Mononuclear cell (primary cell): Measurements from ENCODE around the gene GPATCH2L. TPM values are rescaled to one million over a fixed set of nuclear protein-coding genes. Genes with fewer than 3 reads are reported as not detected.
A peak's percentile ranks its signal among the peaks of the same experiment; 100 is the strongest.

Source experiments
- H3K27me3 ChIP-seq: 2 replicates; pipeline ENCODE4 v1.6.0; 2011; ENCODE audit warnings: low read length, control low read depth; ENCODE audit not compliant: insufficient read depth
- H3K4me1 ChIP-seq: 2 replicates; pipeline ENCODE4 v1.5.1; 2011; ENCODE audit warnings: mild to moderate bottlenecking, low read length, control low read depth; ENCODE audit not compliant: insufficient read depth
- H3K4me3 ChIP-seq: 2 replicates; pipeline ENCODE4 v1.5.1; 2011; ENCODE audit warnings: mild to moderate bottlenecking, low read length, moderate library complexity
- H3K9me3 ChIP-seq: 2 replicates; pipeline ENCODE4 v1.5.1; 2011; ENCODE audit warnings: low read depth, mild to moderate bottlenecking, control low read depth, low read length
- total RNA-seq: library from RNA; depleted of rRNA; stranded (reverse); fragments of >200 nt; gene quantifications from one replicate; pipeline ENCODE4 v1.2.3, GENCODE V29; 2012

Gene GPATCH2L
- 128 TPM for total RNA-seq

GRCh38 chr14:76151398-76152332, at the start of gene GPATCH2L:
Gene GPATCH2L, plus strand, starts transcription at chr14:76151922. Its CDS starts 2,442 bp downstream, at chr14:76154364.
- H3K4me3 ChIP-seq = peak within 1 kb of the TSS; percentile 89
- no peaks in the 10 kb centered on the region for H3K9me3 ChIP-seq
- H3K4me1 ChIP-seq = peaks cover 44% of the 10 kb centered on the region
- H3K27me3 ChIP-seq = no peaks in the 10 kb centered on the region

DNA sequence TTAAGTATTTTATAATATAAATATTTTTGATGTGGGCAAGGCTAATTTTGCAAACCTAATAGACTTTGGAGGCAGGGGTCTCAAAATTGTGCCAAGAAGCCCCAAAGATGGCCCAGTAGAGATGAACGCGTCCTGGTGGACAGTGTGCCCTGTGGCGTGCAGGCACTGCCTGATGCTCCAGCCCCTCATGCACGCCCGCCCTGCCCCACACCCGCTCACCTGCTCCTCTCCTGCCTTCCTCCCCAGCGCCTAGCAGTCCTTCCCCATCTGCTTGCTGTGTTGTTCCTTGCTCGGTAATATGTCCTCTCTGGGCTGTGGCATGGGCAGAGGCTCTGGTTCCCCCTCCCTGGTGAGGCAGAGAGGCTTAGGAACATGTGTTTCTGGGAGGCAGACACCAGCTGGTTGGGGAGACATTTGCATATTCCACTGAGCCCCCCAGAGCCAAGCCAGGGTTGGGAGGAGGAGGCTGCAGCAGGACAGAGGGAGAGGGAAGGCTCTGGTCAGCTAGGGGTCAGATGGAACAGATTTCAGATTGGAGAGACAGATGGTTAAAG, 46.8 kb upstream of the GPATCH2L start:
- Histone ChIP-seq H3K9me3 (no peaks in the 10 kb centered on the region), H3K4me1 (no peaks in the 10 kb centered on the region), H3K27me3 (no peaks in the 10 kb centered on the region), H3K4me3 (no peak overlapping the region)

- no peaks in the 10 kb centered on the region for H3K9me3 ChIP-seq
- no peaks in the 10 kb centered on the region for H3K4me1 ChIP-seq
Observed at GRCh38 chr14:76106188-76106587, 45.5 kb upstream of the GPATCH2L start.

DNA sequence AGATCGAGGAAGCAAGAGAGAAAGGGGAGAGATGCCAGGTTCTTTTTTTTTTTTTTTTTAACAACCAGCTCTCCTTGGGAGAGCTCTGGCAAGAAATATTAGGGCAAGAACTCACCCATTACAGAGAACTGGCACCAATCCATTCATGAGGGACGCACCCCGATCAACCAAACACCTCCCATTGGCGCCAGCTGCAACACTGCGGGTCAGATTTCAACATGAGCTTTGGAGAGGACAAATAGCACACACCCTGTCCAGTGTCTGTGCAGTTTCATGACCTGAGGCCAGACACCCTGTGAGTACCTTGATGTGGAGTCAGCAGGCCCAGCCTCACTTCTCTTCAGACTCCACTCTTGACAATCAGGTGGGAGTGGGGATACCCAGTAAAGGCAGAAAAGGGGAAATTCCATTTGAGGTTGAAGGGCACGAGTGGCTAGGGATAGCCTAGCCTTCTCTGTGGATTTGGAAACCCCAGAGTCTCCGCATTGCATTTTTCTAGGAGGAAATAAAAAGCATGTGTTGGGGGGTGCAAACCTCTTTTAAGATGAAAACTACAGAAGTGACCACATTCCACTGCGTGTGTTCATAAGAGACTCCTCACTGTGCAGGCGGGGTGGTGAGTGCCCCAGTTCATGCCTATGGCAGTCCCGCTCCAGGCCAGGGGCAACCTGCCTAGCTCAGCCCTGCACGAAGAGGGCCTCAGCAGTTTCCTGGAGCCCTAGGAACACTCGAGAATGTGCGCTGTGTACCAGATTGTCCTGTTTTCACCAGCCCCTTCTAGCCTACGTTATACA, 42.4 kb upstream of the GPATCH2L start:
- Histone ChIP-seq H3K4me1 (no peaks in the 10 kb centered on the region), H3K27me3 (no peaks in the 10 kb centered on the region), H3K9me3 (no peaks in the 10 kb centered on the region), H3K4me3 (no peak overlapping the region)

More at GRCh38 chr14:76106188-76106587, 45.5 kb upstream of the GPATCH2L start:
- Histone ChIP-seq H3K4me3 (no peak overlapping the region), H3K27me3 (no peaks in the 10 kb centered on the region)

GRCh38 chr14:76112889-76113624, 38.7 kb upstream of the GPATCH2L start:
- H3K27me3 ChIP-seq = no peaks in the 10 kb centered on the region
- no peak overlapping the region for H3K4me3 ChIP-seq
- H3K9me3 ChIP-seq = no peaks in the 10 kb centered on the region
- no peaks in the 10 kb centered on the region for H3K4me1 ChIP-seq

DNA sequence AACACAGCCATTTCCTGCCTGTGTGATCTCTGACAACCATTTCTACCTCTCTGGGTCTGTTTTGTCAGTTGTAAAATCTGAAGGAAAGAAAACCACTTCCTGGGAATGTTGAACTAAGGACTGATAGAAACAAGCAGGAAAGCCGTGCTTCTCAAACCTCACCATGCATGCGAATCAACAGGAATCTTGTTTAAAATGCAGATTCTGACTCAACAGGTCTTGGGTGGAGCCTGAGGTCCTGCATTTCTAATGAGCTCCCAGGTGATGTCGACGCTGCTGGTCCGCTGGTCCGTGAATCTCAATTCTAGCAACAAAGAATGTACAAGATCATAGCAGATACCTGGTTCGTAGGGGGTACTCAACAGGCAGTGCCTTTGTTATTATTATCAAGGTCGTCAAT, 38.0 kb upstream of the GPATCH2L start:
- no peaks in the 10 kb centered on the region for H3K4me1 ChIP-seq
- H3K9me3 ChIP-seq = no peaks in the 10 kb centered on the region
- no peaks in the 10 kb centered on the region for H3K27me3 ChIP-seq
- H3K4me3 ChIP-seq = no peak overlapping the region

DNA sequence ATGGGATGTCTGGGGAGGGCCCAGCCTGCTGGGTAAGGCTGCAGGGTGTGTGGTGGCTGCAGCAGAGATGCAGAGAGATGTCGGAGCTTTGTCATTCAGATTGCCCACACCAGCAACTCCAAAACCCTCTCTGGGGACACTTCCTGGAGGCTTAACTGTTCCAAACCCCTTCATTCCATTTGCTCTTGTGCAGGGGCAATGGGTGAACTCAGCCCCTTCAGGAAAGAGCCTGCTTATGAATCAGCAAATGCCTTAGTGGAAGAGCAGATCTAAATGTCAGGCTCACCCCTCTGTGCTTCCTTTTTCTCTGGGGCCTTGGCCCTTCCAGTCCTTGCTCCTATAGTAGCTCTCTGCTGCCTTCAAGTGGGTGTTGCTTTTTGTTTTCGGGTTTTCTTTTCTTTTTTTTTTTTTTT, 36.7 kb upstream of the GPATCH2L start:
- no peak overlapping the region for H3K4me3 ChIP-seq
- H3K9me3 ChIP-seq = no peaks in the 10 kb centered on the region
- no peaks in the 10 kb centered on the region for H3K27me3 ChIP-seq
- H3K4me1 ChIP-seq = no peaks in the 10 kb centered on the region

GRCh38 chr14:76117789-76118484, 33.8 kb upstream of the GPATCH2L start:
- H3K4me3 ChIP-seq = no peak overlapping the region
- no peaks in the 10 kb centered on the region for H3K9me3 ChIP-seq
- H3K4me1 ChIP-seq = no peaks in the 10 kb centered on the region

DNA sequence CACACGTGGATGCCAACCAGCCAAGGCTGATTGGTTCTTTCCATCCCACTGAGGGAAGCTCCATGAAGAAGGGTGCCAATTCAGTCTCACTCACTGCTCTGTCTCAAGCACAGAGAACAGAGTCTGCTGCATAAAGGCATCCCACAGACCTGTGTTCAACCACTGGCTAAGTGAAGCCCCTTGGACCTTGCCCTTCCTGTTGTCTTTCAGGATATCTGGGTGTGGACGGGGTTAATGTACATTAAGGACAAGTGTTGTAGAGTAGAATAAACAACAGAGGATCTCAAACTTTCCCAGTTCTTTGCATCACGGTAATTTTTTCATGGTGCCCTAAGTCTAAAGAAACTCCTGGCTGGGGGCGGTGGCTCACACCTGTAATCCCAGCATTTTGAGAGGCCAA, 33.1 kb upstream of the GPATCH2L start:
- no peak overlapping the region for H3K4me3 ChIP-seq
- H3K27me3 ChIP-seq = no peaks in the 10 kb centered on the region
- no peaks in the 10 kb centered on the region for H3K9me3 ChIP-seq
- no peaks in the 10 kb centered on the region for H3K4me1 ChIP-seq

More at GRCh38 chr14:76117789-76118484, 33.8 kb upstream of the GPATCH2L start:
- no peaks in the 10 kb centered on the region for H3K27me3 ChIP-seq

GRCh38 chr14:76121089-76121748, 30.5 kb upstream of the GPATCH2L start:
- Histone ChIP-seq H3K4me3 (no peak overlapping the region), H3K27me3 (no peaks in the 10 kb centered on the region), H3K4me1 (no peaks in the 10 kb centered on the region), H3K9me3 (no peaks in the 10 kb centered on the region)

- Histone ChIP-seq H3K4me1 (no peaks in the 10 kb centered on the region), H3K9me3 (no peaks in the 10 kb centered on the region), H3K4me3 (no peak overlapping the region), H3K27me3 (no peaks in the 10 kb centered on the region)
Observed at GRCh38 chr14:76123426-76124225, 28.1 kb upstream of the GPATCH2L start.

DNA sequence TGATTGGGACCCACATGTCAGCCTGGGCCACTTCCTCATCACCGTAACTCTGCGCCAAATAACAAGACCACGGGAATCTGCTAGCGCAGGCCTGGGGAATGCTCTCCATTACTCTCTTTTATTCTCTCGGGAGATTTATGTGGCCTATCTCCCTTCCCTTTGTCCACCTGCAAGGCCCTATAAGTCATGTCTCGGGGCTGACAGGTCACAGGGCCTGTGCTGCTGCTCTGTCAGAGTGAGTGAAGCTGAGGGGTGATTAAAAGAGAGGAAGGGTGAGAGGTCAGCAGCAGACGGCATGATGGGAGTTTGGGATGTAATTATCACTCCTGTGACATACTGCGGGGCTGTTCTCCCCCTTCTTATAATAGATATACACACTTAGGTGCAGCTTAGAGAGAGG, 26.2 kb upstream of the GPATCH2L start:
- no peak overlapping the region for H3K4me3 ChIP-seq
- no peaks in the 10 kb centered on the region for H3K27me3 ChIP-seq
- H3K9me3 ChIP-seq = no peaks in the 10 kb centered on the region
- H3K4me1 ChIP-seq = no peaks in the 10 kb centered on the region

DNA sequence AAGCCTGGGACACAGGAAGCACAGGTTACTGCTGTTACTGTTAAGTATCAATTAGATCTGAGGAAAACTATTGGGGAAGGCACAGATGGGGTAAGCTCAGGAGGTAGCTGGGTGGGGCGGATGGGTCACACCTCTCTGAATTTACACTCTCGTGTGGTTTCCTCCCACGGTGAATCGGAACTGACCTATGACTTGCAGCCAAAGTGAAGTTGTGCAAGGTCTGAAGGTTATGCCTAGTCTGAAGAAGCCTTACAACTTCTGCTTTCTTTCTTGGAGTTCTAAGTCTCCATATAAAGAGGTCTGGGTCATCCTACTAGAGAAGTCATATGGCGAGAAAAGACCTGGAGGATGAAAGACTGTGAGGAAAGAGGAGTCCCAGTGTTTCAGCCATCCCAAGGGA, 25.6 kb upstream of the GPATCH2L start:
- Histone ChIP-seq H3K9me3 (no peaks in the 10 kb centered on the region), H3K4me3 (no peak overlapping the region), H3K27me3 (no peaks in the 10 kb centered on the region), H3K4me1 (no peaks in the 10 kb centered on the region)
